ENCODE measurements around the gene C17orf78. TPM values are rescaled to one million over a fixed set of nuclear protein-coding genes. Genes with fewer than 3 reads are reported as not detected.
"Not testable (repeated sequence)": the region's sequence is repeated elsewhere in the genome, so short reads cannot be mapped to it uniquely, and the experiment has no call there.

The C17orf78 gene
- total RNA-seq, 1 donor: not detected

GRCh38 chr17:37344519-37344918 is 31.3 kb upstream of the C17orf78 start:
- TF ChIP-seq CTCF (IDR thresholded peaks at IDR 0.05; ENCODE audit: insufficient read depth, low read length): no peak
- no peak overlapping the region for H3K4me3 ChIP-seq (ENCODE audit: low read depth, low read length)
- DNase-seq (ENCODE audit: low read depth): no peak

- DNase-seq (ENCODE audit: low read depth); H3K4me3 ChIP-seq (ENCODE audit: low read depth, low read length): not testable (repeated sequence)
Measured at GRCh38 chr17:37346863-37347402, 28.9 kb upstream of the C17orf78 start.

DNA sequence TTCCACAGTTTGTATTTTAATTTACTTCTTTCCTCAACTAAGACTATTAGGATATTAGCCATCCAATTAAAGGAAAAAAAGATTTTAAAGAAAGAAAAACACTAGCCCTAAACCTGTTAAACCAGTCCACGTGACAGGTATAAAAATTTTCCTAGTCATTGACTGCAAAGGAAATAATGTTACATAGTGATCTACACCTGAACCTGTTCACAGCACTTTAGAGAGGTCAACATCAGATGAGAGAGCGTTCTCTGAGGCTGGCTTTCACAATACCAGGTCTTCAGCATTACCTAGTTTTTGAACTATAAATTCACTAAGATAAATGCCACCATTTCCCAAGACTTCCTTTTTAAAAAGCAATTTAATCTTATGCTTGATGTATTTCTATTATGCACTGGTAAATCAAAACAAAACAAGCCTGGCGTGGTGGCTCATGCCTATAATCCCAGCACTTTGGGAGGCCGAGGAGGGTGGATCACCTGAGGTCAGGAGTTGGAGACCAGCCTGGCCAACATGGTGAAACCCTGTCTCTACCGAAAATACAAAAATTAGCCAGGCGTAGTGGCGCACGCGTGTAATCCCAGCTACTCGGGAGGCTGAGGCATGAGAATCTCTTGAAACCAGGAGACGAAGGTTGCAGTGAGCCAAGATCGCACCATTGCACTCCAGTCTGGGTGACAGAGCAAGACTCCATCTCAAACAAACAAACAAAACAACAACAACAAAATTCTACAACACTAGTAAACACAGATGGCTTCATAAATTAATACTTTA is 18.8 kb upstream of the C17orf78 start:
- not testable (repeated sequence) for H3K4me3 ChIP-seq (ENCODE audit: low read depth, low read length); DNase-seq (ENCODE audit: low read depth)

- no peak for TF ChIP-seq CTCF (IDR thresholded peaks at IDR 0.05; ENCODE audit: insufficient read depth, low read length)
- peak overlapping the region; percentile 87 for H3K4me3 ChIP-seq (ENCODE audit: low read depth, low read length)
- DNase-seq (ENCODE audit: low read depth): peak; percentile 44
Measured at GRCh38 chr17:37358098-37358829, 17.5 kb upstream of the C17orf78 start.

- TF ChIP-seq CTCF (IDR thresholded peaks at IDR 0.05; ENCODE audit: insufficient read depth, low read length): no peak
- DNase-seq (ENCODE audit: low read depth): peak; percentile 91
- H3K4me3 ChIP-seq (ENCODE audit: low read depth, low read length): peak overlapping the region; percentile 87
Measured at GRCh38 chr17:37358830-37359681, 16.7 kb upstream of the C17orf78 start.

DNA sequence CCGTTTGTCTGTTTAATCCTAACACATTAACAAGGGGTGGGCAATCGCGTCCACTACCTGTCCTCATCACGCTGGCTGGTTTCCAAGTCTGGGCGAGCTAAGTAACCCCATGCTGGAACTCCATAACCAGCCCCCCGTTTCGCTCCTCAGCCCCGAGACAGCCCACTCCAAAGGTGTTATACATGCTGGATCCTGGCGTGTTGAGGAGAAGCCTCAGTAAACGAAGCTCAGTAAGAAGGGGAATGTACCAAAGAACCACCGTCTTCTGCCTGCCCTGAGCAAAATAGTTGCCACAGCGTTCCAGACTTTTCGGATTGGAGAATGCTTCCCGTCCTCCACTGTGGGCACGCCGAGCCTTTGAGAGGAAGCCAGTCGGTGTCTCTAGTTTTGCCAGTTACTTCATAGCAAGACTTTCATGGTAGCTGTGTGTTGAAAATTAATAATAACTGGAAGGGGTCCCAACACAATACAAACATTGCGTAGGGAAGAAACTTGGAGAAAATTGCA is 16.1 kb upstream of the C17orf78 start:
- DNase-seq (ENCODE audit: low read depth): no peak
- no peak for TF ChIP-seq CTCF (IDR thresholded peaks at IDR 0.05; ENCODE audit: insufficient read depth, low read length)
- peak overlapping the region; percentile 65 for H3K4me3 ChIP-seq (ENCODE audit: low read depth, low read length)

DNA sequence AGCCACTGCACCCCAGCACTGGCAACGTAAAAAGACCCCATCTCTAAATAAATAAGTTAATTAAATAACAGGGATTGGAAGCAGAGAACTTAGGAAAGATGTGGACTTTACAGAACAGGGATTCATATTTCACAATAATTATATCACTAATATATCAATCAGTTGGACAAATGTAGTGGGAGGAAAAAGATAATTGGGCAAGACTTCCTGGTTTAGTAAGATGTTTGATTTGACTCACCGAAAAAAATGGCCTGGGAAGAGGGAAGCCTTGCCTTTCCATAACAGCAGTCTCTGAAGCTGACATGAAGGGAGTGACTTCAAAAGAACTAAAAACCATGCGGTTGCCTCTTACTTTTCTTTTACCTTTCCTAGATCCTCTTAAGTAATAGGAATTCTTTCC is 15.2 kb upstream of the C17orf78 start:
- DNase-seq (ENCODE audit: low read depth): peak; percentile 10
- no peak overlapping the region for H3K4me3 ChIP-seq (ENCODE audit: low read depth, low read length)
- no peak for TF ChIP-seq CTCF (IDR thresholded peaks at IDR 0.05; ENCODE audit: insufficient read depth, low read length)
